ENCODE measurements around the gene CNOT4.

The CNOT4 gene

GRCh38 chr7:135334830-135335543 is 174.9 kb downstream of the CNOT4 start:
- no peak for TF ChIP-seq CTCF (IDR thresholded peaks at IDR 0.05)
- DNase-seq, result no peak
- Mint-ChIP-seq H3K27ac (no peak overlapping the region), H3K27me3 (ENCODE audit: low read depth, poor library complexity) (peaks cover 22% of the 10 kb centered on the region), H3K4me1 (peaks cover 19% of the 10 kb centered on the region), H3K36me3 (ENCODE audit: low read depth) (no peaks in the 10 kb centered on the region), H3K4me3 (no peak overlapping the region), H3K9me3 (peaks cover 12% of the 10 kb centered on the region)

- H3K4me1 Mint-ChIP-seq, result peaks cover 19% of the 10 kb centered on the region
- no peaks in the 10 kb centered on the region for H3K36me3 Mint-ChIP-seq (ENCODE audit: low read depth)
- no peak overlapping the region for H3K27ac Mint-ChIP-seq
- H3K9me3 Mint-ChIP-seq, result peaks cover 12% of the 10 kb centered on the region
- no peak overlapping the region for H3K4me3 Mint-ChIP-seq
- no peak for TF ChIP-seq CTCF (IDR thresholded peaks at IDR 0.05)
- H3K27me3 Mint-ChIP-seq (ENCODE audit: low read depth, poor library complexity), result peaks cover 21% of the 10 kb centered on the region
- no peak for DNase-seq
Measured at GRCh38 chr7:135333946-135334345, 176.0 kb downstream of the CNOT4 start.

GRCh38 chr7:135333200-135333599 is 176.7 kb downstream of the CNOT4 start:
- Mint-ChIP-seq H3K9me3 (peaks cover 12% of the 10 kb centered on the region), H3K4me1 (peaks cover 19% of the 10 kb centered on the region), H3K4me3 (no peak overlapping the region), H3K36me3 (ENCODE audit: low read depth) (no peaks in the 10 kb centered on the region), H3K27me3 (ENCODE audit: low read depth, poor library complexity) (peaks cover 21% of the 10 kb centered on the region), H3K27ac (no peak overlapping the region)
- no peak for DNase-seq
- no peak for TF ChIP-seq CTCF (IDR thresholded peaks at IDR 0.05)

GRCh38 chr7:135330088-135330487 is 179.8 kb downstream of the CNOT4 start:
- TF ChIP-seq CTCF (IDR thresholded peaks at IDR 0.05), result no peak
- Mint-ChIP-seq H3K9me3 (peaks cover 12% of the 10 kb centered on the region), H3K36me3 (ENCODE audit: low read depth) (no peaks in the 10 kb centered on the region), H3K27ac (no peak overlapping the region), H3K4me3 (no peak overlapping the region), H3K4me1 (peaks cover 16% of the 10 kb centered on the region), H3K27me3 (ENCODE audit: low read depth, poor library complexity) (peaks cover 14% of the 10 kb centered on the region)
- DNase-seq, result no peak

- no peak overlapping the region for H3K4me3 Mint-ChIP-seq
- no peak overlapping the region for H3K27ac Mint-ChIP-seq
- TF ChIP-seq CTCF (IDR thresholded peaks at IDR 0.05), result no peak
- H3K9me3 Mint-ChIP-seq, result peaks cover 12% of the 10 kb centered on the region
- no peaks in the 10 kb centered on the region for H3K36me3 Mint-ChIP-seq (ENCODE audit: low read depth)
- peaks cover 17% of the 10 kb centered on the region for H3K27me3 Mint-ChIP-seq (ENCODE audit: low read depth, poor library complexity)
- no peak for DNase-seq
- H3K4me1 Mint-ChIP-seq, result peaks cover 9% of the 10 kb centered on the region
Measured at GRCh38 chr7:135328526-135328925, 181.4 kb downstream of the CNOT4 start.

GRCh38 chr7:135328053-135328452 is 181.8 kb downstream of the CNOT4 start:
- H3K27ac Mint-ChIP-seq, result no peak overlapping the region
- no peak for TF ChIP-seq CTCF (IDR thresholded peaks at IDR 0.05)
- H3K36me3 Mint-ChIP-seq (ENCODE audit: low read depth), result no peaks in the 10 kb centered on the region
- no peak for DNase-seq
- peaks cover 9% of the 10 kb centered on the region for H3K9me3 Mint-ChIP-seq
- no peak overlapping the region for H3K4me3 Mint-ChIP-seq
- H3K27me3 Mint-ChIP-seq (ENCODE audit: low read depth, poor library complexity), result peaks cover 17% of the 10 kb centered on the region
- H3K4me1 Mint-ChIP-seq, result peaks cover 4% of the 10 kb centered on the region
